Kidney (tissue), 14 donors: ENCODE data around the gene SNX14. TPM values are rescaled to one million over a fixed set of nuclear protein-coding genes. Genes with fewer than 3 reads are reported as not detected.
"Not testable (repeated sequence)": the region's sequence is repeated elsewhere in the genome, so short reads cannot be mapped to it uniquely, and the experiment has no call there.

Experiments
- DNase-seq, 5 donors: peaks; one replicate each; pipeline ENCODE4 v3.0.0-alpha.2; 2013 to 2020
- FAIRE-seq: peaks from 2 replicates; lab custom pipeline; 2012; peaks lifted over from hg19 to GRCh38; lab: Jason Lieb, UNC
- H3K27ac ChIP-seq, 2 donors: one replicate each; pipeline ENCODE4 v1.7.0; 2013; ENCODE audit warnings: low read depth in 2 of 2, low read length in 2 of 2, inconsistent platforms in 1 of 2
- H3K27me3 ChIP-seq: one replicate; pipeline ENCODE4 v1.7.1; 2013; ENCODE audit warnings: low read length, inconsistent platforms; ENCODE audit not compliant: control insufficient read depth, insufficient read depth
- H3K36me3 ChIP-seq, 3 donors: one replicate each; pipeline versions ENCODE4 v1.7.0 to v1.7.1; 2013; ENCODE audit warnings: low read length in 3 of 3, control low read depth in 1 of 3, inconsistent platforms in 1 of 3; ENCODE audit not compliant: insufficient read depth in 3 of 3, control insufficient read depth in 2 of 3
- H3K4me1 ChIP-seq, 3 donors: one replicate each; pipeline versions ENCODE4 v1.7.0 to v1.7.1; 2013; ENCODE audit warnings: low read length in 3 of 3, inconsistent platforms in 1 of 3, low read depth in 1 of 3; ENCODE audit not compliant: control insufficient read depth in 2 of 3, insufficient read depth in 2 of 3
- H3K4me3 ChIP-seq, 3 donors: one replicate each; pipeline versions ENCODE4 v1.7.0 to v1.8.1; 2013; ENCODE audit warnings: low read length in 3 of 3, control low read depth in 1 of 3, inconsistent platforms in 1 of 3
- H3K9ac ChIP-seq, 3 donors: one replicate each; pipeline versions ENCODE4 v1.7.0 to v1.7.1; 2013; ENCODE audit warnings: low read length in 3 of 3, control low read depth in 1 of 3, inconsistent platforms in 1 of 3
- H3K9me3 ChIP-seq, 3 donors: one replicate each; pipeline versions ENCODE4 v1.7.0 to v1.7.1; 2013; ENCODE audit warnings: low read length in 3 of 3, control low read depth in 1 of 3, inconsistent platforms in 1 of 3; ENCODE audit not compliant: control insufficient read depth in 2 of 3, insufficient read depth in 1 of 3
- CTCF ChIP-seq: IDR thresholded peaks from 3 replicates; pipeline ENCODE4 v1.5.1; 2012; ENCODE audit warnings: mild to moderate bottlenecking, moderate library complexity, borderline replicate concordance; ENCODE audit not compliant: insufficient read depth; ENCODE audit errors: extremely low read depth
- intact Hi-C: fragments of 100-400 bp; cut with DNase I; formaldehyde crosslinking; loops from one replicate; pipeline ENCODE4 v1.11.1; 2022
- polyA plus RNA-seq: library from polyadenylated mRNA; stranded (reverse); fragments of 350-450 nt; fragmentation: Illumina TruSeq; extraction: RNeasy Lipid Tissue Mini Kit (QIAGEN cat#74804); gene quantifications from one replicate; pipeline ENCODE4 v1.2.3, GENCODE V29; 2014; ENCODE audit warnings: low read depth, low replicate concordance; ENCODE audit not compliant: insufficient read depth
- total RNA-seq: library from RNA; stranded (reverse); fragmentation: NEBNext Ultra II Directional; extraction: Animal tissue kit (Norgen Biotek cat#: 25700); gene quantifications from one replicate; pipeline ENCODE4 v1.2.1, GENCODE V29; 2021
- donor health status: control.
- donor health status: control.
- donor health status: control.
- donor health status: control.
- donor health status: control.
- donor health status: DM: yes; HTN: yes; CAD: no.
- donor health status: Normal renal cell carcinoma (clear cell type).

Gene SNX14
- total and polyA plus RNA-seq, 2 donors from 2014 or later = 100 to 125 TPM

GRCh38 chr6:85637579-85637978 is 43.9 kb upstream of the SNX14 start:
- H3K27ac ChIP-seq = no peak overlapping the region
- no peak for FAIRE-seq
- TF ChIP-seq CTCF = no peak
- H3K36me3 ChIP-seq = peaks cover 14 to 45% (median 21%) of the 10 kb centered on the region in 3 donors
- no peak overlapping the region for H3K4me3 ChIP-seq
- H3K9ac ChIP-seq = no peak overlapping the region
- intact Hi-C loops = no loop called here
- H3K4me1 ChIP-seq = peaks cover 0 to 12% (median 6%) of the 10 kb centered on the region in 3 donors
- H3K9me3 ChIP-seq = no peaks in the 10 kb centered on the region
- no peaks in the 10 kb centered on the region for H3K27me3 ChIP-seq
- no peak for DNase-seq

- Histone ChIP-seq H3K4me3 (no peak overlapping the region), H3K27ac (no peak overlapping the region), H3K9me3 (no peaks in the 10 kb centered on the region), H3K36me3 (peaks cover 17 to 46% (median 34%) of the 10 kb centered on the region in 3 donors), H3K4me1 (peaks cover 0 to 8% (median 5%) of the 10 kb centered on the region in 3 donors), H3K27me3 (no peaks in the 10 kb centered on the region), H3K9ac (no peak overlapping the region)
- intact Hi-C loops = no loop called here
- DNase-seq (no peak), FAIRE-seq (no peak)
- TF ChIP-seq CTCF = no peak
These were observed 38.7 kb upstream of the SNX14 start for GRCh38 chr6:85632164-85632942.

- H3K27ac ChIP-seq, H3K27me3 ChIP-seq, FAIRE-seq, H3K9me3 ChIP-seq, H3K9ac ChIP-seq, H3K4me3 ChIP-seq, H3K4me1 ChIP-seq, intact Hi-C loops, DNase-seq: not testable (repeated sequence)
- peaks cover 10 to 36% (median 26%) of the 10 kb centered on the region in 3 donors for H3K36me3 ChIP-seq
These were observed 37.5 kb upstream of the SNX14 start for GRCh38 chr6:85631117-85631516.

GRCh38 chr6:85628353-85628752 is 34.7 kb upstream of the SNX14 start:
- no peak for FAIRE-seq

More at GRCh38 chr6:85628353-85628752, 34.7 kb upstream of the SNX14 start:
- no peak overlapping the region for H3K4me3 ChIP-seq
- H3K27me3 ChIP-seq = no peaks in the 10 kb centered on the region
- no peak for DNase-seq
- no peak overlapping the region for H3K9ac ChIP-seq
- peaks cover 0 to 8% (median 5%) of the 10 kb centered on the region in 3 donors for H3K4me1 ChIP-seq
- peaks cover 10 to 35% (median 23%) of the 10 kb centered on the region in 3 donors for H3K36me3 ChIP-seq
- intact Hi-C loops = no loop called here
- H3K9me3 ChIP-seq = no peaks in the 10 kb centered on the region
- H3K27ac ChIP-seq = no peak overlapping the region
- no peak for TF ChIP-seq CTCF
